Prostate gland (tissue), 2 donors: Measurements from ENCODE around the gene MUC5AC.

Experiments
- POLR2AphosphoS5 ChIP-seq: sonication (generic); formaldehyde crosslinking; IDR thresholded peaks from one replicate; pipeline ENCODE4 v1.6.1; 2017; ENCODE audit warnings: antibody characterized with exemption
- TF ChIP-seq, protein P1 (sequence below), 4 experiments: fragments of 200-600 bp in 2 of 4; fragments of 450-650 bp in 2 of 4; sonication (generic) in 2 of 4; IDR thresholded peaks; 1 replicate in 3 of 4; 2 replicates in 1 of 4; pipeline ENCODE4 v1.5.1; 2016 to 2019; ENCODE audit warnings: antibody characterized with exemption in 4 of 4, mild to moderate bottlenecking in 2 of 4, moderate library complexity in 2 of 4

- TF ChIP-seq, protein P1, sequence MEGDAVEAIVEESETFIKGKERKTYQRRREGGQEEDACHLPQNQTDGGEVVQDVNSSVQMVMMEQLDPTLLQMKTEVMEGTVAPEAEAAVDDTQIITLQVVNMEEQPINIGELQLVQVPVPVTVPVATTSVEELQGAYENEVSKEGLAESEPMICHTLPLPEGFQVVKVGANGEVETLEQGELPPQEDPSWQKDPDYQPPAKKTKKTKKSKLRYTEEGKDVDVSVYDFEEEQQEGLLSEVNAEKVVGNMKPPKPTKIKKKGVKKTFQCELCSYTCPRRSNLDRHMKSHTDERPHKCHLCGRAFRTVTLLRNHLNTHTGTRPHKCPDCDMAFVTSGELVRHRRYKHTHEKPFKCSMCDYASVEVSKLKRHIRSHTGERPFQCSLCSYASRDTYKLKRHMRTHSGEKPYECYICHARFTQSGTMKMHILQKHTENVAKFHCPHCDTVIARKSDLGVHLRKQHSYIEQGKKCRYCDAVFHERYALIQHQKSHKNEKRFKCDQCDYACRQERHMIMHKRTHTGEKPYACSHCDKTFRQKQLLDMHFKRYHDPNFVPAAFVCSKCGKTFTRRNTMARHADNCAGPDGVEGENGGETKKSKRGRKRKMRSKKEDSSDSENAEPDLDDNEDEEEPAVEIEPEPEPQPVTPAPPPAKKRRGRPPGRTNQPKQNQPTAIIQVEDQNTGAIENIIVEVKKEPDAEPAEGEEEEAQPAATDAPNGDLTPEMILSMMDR (IDR thresholded peaks at IDR 0.05), result no peak
- no peak for TF ChIP-seq POLR2AphosphoS5
Observed at GRCh38 chr11:1238767-1239595, 81.2 kb downstream of the MUC5AC start.
